Measurements from ENCODE around the gene KRTAP10-3. TPM values are rescaled to one million over a fixed set of nuclear protein-coding genes. Genes with fewer than 3 reads are reported as not detected.
"Not testable (repeated sequence)": the region's sequence is repeated elsewhere in the genome, so short reads cannot be mapped to it uniquely, and the experiment has no call there.

Gene KRTAP10-3, protein sequence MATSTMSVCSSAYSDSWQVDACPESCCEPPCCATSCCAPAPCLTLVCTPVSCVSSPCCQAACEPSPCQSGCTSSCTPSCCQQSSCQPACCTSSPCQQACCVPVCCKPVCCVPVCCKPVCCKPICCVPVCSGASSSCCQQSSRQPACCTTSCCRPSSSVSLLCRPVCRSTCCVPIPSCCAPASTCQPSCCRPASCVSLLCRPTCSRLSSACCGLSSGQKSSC
- not detected in 2 replicates for total RNA-seq

DNA sequence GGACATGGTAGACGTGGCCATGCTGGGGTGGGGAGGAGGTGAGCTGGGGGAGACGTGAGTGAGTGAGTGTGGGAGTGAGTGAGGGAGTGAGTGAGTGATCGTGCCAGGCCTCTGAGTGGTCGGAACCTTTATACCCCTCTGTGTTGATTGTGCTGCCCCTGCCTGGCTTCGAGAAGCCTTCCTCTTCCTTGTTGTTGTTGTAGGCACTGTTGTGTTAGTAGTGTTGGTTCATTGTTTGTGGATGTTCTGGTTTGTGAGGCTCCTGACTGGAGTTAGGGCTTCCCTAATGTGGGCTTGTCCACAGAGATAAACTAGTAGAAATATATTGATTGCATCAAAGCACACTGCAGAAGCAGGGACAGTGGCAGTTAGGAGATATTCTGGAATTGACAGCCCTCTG lies at the start of gene KRTAP10-3:
Gene KRTAP10-3, minus strand, starts transcription at position 101 of the 400 bp plus-strand sequence. Its CDS starts 80 bp downstream, at position 21.
- no peak for DNase-seq (ENCODE audit: low read depth in 2 of 2)

DNA sequence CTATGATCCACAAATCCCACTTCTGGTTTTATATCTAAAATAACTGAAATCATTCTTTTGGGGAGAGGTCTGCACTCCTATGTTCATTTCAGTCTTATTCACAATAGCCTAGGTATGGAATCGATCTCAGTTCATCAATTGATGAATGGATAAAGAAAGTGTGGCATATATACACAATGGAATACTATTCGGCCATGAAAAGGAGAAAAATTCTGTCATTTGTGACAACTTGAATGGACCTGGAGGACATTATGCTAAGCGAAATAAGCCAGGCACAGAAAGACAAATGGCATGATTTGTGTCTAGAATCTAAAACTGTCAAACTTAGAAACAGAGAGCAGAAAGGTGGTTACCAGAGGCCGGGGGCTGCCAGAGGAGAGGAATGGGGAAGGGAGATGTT lies 47.9 kb upstream of the KRTAP10-3 start:
- DNase-seq (ENCODE audit: low read depth in 2 of 2): no peak

DNA sequence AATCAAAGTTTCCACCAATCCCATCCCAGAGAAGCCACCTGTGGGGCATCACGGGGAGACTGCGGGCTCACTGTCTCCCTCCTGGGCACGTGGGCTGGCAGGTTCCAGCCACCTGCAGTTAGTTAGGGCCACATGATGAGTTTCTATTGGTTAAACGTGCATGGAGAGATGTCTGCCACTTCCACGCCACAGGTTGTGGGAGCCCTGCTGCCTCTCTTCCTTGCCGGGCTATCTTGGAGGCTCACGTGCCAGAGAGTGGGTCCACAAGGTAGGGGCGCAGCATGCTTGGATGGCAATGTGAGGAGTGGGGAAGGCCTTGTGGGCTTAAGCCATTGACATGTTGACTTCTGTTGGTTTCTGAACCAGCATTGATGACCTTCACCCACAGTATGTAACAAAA lies 45.3 kb upstream of the KRTAP10-3 start:
- DNase-seq (ENCODE audit: low read depth in 2 of 2): no peak

DNA sequence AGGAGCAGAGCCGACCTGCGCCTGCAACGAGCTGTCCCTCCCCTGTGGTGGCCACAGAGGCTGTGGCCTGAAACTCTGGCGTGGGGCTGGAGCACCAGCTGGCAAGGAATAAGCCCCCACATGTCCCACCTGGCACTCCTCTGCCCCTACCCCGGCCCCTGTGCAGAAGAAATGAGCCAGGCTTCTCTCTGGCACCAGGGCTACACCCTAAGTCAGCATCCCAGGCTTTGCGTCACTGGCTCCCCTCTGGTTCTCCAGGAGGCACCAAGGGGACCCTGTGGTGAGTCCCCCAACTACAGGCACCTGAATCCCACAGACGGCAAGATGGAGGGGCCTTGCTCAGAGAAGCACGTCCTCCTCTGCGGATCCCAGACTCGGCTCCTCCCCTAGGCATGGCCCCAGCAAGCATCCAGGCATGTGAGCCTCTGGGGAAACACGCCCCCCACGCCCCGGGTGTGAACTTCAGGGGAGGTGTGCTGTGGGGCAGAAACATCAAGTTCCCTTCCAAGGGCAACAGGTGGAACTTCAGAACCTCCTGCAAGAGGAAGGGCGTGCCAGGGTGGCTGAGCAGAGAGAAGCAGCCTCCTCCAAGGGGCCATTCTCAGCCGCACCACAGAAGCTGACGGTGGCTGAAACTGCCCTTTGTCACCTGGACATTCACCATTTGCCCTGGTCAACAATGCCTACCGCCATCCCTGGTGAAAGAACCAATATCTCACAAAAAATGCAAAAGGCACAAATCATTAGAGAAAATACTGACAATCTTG lies 44.7 kb upstream of the KRTAP10-3 start:
- DNase-seq (ENCODE audit: low read depth in 2 of 2): no peak

DNA sequence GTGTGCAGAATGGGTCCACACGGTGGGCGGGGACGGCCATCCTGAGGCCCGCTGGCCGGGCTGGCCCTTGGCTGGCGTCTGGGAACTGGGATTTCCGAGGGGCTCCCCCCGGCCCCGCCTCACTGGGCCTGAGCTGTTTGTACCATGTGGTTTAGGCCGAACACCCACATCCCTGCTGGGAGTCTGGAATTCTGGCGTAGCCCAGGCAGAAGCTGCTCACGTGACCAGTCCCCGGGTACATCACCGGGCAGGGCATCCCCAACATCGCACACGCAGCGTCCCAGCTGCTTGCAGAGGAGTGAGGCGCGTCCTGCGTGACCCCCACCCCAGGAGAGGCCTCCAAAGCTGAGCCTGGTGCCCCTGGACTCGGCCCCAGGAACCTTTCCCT lies 43.9 kb upstream of the KRTAP10-3 start:
- DNase-seq (ENCODE audit: low read depth in 2 of 2): no peak

DNA sequence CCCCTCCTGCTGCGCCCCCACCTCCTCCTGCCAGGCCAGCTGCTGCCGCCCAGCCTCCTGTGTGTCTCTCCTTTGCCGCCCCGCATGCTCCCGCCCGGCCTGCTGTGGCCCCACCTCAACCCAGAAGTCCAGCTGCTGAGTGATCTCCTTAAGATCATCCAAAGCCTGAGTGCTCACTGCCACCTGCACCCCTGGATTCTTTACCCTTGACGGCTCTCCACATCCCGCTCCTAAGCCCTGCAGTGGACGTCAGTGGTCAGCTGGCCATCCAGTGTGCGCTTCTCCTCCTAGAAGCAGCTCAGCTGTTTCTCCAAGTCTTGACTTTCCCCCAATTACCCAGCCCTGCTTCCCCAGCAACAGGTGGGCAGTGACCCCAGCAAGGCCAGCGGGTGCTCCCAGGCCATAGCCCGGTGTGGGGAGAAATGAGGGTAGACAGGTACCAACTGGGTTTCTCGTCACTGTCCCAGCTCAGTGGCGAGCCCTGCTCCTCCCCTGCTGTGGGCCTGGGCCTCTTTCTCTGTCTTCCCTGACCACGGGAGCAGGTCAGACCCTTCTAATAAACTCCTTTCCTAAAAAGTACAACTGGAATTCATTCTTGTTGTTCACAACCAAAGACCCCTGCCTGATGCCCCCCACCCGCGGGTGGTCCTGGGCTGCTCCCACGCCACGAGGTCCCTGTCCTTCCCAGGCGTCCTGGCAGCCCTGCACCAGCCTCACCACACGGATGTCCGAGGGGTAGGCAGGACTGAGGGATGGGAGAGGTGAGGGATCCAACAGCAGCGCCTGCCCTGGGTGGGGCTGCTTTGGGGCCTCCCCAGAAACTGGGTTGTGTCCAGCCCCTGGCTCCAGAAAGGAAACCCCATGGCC lies 43.2 kb upstream of the KRTAP10-3 start:
- no peak for DNase-seq (ENCODE audit: low read depth in 2 of 2)

DNA sequence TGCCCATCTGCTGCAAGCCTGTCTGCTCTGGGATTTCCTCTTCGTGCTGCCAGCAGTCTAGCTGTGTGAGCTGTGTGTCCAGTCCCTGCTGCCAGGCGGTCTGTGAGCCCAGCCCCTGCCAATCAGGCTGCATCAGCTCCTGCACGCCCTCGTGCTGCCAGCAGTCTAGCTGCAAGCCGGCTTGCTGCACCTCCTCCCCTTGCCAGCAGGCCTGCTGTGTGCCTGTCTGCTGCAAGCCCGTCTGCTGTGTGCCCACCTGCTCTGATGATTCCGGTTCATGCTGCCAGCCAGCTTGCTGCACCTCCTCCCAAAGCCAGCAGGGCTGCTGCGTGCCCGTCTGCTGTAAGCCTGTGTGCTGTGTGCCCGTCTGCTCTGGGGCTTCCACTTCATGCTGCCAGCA lies 42.5 kb upstream of the KRTAP10-3 start:
- not testable (repeated sequence) for DNase-seq (ENCODE audit: low read depth in 2 of 2)

DNA sequence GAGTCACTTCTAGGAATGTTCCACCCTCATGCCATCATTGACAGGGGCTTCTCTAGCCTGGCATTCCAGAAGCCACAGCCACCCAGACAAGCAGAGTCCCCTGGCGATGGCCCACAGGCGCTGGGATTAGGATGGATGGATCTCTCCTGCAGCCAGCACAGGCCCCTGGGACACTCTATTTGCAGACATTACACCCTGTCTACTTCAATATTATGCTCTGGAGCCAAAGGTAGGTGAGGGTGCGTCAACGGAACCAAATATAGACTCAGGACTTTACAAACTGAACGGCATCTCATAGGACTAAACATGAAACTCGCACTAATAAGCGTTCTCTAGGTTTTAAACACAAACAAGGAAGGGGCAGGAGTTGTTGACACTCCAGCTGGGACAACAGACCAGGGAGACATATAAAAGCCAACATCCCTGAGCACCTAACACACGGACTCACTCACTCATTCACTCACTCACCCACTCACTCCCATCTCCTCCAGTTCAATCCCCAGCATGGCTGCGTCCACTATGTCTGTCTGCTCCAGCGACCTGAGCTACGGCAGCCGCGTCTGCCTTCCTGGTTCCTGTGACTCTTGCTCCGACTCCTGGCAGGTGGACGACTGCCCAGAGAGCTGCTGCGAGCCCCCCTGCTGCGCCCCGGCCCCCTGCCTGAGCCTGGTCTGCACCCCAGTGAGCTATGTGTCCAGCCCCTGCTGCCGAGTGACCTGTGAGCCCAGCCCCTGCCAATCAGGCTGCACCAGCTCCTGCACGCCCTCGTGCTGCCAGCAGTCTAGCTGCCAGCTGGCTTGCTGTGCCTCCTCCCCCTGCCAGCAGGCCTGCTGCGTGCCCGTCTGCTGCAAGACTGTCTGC lies 41.8 kb upstream of the KRTAP10-3 start, which contains the start of gene KRTAP10-7:
Gene KRTAP10-7, plus strand, starts transcription at position 480 of the 861 bp plus-strand sequence. Its CDS starts 25 bp downstream, at position 505.
- DNase-seq (ENCODE audit: low read depth in 2 of 2): not testable (repeated sequence)

DNA sequence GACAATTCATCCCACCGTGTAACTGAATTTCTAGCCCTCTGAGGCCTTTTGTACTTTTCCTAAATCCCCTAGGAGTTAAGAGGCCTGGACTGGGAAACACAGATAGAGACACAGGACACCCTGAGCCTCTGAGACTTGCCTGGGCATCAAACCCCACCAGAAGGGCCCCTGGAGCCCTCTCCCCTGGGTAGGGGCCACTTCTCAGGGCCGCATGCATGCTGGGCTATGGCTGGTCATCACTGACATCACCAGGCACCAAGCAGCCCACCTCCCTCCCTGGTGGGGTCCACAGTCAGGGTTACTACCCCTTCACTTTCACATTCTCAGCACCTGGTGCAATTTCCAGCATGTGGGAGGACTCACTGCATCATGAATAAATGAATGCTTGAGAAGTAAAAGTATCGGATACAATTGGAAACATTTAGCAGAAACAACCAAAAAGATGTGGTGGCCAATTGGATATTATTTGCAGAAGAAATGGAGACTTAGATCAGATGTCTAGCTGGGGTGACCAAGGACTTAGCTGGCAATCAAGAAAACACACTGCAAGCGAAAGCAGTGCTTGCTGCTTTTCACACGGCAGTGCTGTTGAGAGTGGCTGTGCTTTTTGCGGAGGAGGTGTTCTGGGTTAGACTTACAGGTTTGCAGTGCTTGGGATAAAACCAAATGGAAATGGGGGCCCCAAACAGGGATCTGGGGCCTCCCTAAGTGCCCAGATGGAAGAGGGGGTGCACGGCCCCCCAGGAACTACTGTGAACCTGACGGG lies 40.9 kb upstream of the KRTAP10-3 start:
- no peak for DNase-seq (ENCODE audit: low read depth in 2 of 2)

DNA sequence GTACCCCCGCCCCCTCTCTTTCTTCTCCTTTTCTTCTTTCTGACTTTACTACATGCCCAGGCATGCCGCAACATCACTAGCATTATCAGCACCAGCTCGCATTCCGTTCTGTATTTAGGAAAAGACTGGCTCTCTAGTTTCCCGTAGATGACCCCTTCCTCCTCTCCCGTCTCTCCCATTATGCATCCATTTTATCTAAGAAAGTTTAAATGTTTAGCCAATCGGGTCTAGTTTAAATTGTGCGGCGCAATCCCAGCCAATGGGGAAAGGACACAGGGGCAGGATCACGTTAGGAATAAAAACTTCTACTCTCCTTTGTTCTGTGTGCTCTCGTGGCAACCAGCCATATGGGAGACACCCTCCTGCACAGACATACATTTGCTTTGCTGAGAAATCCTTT lies 39.5 kb upstream of the KRTAP10-3 start:
- no peak for DNase-seq (ENCODE audit: low read depth in 2 of 2)

DNA sequence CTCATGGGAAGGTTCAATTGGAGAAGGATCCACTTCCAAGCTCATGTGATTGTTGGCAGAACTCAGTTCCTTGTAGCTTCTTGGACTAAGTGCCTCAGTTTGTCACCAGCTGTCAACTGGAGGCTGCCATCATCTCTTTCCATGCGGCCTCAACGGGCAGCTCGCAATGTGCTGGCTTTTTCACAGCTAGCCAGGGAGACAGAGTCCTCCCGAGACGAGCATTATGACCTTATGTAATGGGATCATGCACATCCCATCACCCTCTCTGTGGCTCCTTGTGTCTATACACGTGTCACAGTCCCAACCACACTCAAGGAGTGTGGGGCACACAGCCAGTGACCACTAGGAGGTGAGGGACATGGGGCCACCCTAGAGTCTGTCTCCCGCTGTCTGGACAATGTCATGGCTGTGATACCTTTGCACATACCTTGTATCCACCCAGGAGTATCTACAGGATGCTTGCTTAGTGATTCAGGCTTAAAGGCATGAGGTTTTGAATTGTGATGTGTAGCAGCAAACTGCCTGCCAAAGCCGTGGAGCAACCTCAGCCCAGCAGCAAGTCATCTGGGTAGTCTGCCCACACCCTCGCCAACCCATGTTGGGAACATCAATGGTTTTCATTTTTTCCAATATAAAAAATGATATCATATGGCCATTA lies 37.6 kb upstream of the KRTAP10-3 start:
- DNase-seq (ENCODE audit: low read depth in 2 of 2): no peak

DNA sequence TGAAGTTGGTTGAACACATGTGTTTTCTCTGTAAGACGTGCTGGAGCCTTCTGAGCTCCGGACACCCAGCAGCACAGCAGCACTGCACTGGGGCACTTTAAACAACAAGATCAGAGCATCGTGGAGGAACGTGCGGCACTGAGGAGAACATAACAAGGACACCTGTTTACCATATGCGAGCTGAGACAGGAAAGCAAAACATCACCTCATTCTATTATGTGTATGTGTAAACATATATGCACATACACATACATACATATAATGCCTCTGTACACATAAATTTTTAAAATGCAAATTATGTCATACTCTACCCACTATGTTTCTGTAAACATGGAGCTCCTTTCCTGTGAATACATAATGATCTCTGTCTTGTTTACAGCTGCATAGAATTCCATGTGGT lies 36.9 kb upstream of the KRTAP10-3 start:
- DNase-seq (ENCODE audit: low read depth in 2 of 2): no peak

DNA sequence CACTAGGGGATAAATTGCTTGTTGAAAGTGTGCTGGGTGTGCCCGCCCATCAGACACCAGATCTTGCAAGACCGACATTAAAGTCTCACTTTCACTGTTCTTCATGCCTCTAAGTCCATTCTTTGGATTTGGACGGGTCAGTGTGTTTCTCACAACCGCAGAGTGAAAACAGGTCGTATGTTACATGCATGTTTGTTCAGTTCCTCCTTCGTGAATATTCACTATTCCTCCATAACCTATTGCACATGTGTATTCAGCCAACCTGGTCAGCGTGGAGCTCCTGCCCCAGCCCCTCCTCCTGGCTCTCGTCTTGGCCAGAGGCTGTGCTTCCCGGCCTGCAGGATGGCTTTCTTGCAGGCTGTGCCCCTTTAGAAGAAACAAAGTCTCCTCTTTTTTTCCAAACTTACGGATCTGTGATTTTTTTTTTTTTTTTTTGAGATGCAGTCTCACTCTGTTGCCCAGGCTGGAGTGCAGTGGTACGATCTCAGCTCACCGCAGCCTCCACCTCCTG lies 35.9 kb upstream of the KRTAP10-3 start:
- no peak for DNase-seq (ENCODE audit: low read depth in 2 of 2)

DNA sequence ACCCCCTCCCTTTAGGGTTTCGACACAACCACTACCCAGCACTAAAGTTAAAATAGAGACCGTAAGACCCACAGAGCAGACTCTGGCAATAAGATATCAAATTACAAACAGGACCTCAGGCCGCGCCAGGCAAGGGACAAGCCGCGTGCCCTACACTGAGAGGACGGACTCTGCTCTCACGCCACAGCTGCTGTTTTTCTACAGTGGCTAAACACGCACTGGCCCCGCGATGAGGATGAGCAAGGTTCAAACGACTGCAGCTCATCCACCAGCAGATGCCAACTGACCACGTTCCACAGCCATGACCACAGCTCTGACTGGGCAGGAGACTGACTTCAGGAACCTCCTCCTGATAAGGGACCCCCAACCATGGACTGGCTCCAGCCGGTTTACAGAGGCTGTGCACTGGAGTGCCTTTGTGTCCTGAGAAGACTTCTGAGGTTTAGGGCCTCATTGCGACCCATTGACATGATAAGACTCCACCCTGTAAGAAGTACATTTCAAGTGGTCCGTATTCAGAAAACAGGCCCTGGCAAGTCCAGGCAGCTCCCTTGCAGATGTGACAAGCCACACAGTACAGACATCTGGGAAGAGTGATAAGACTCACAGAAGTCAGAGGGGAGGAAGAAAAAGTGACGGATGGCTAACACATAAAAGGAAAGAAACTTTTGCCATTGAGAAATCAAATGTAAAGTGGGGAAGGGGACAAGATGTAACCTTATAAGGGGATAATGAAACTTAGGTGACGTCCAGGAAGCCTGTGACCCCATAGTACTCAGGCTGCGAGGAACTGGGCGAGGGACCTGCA lies 35.2 kb upstream of the KRTAP10-3 start:
- no peak for DNase-seq (ENCODE audit: low read depth in 2 of 2)

DNA sequence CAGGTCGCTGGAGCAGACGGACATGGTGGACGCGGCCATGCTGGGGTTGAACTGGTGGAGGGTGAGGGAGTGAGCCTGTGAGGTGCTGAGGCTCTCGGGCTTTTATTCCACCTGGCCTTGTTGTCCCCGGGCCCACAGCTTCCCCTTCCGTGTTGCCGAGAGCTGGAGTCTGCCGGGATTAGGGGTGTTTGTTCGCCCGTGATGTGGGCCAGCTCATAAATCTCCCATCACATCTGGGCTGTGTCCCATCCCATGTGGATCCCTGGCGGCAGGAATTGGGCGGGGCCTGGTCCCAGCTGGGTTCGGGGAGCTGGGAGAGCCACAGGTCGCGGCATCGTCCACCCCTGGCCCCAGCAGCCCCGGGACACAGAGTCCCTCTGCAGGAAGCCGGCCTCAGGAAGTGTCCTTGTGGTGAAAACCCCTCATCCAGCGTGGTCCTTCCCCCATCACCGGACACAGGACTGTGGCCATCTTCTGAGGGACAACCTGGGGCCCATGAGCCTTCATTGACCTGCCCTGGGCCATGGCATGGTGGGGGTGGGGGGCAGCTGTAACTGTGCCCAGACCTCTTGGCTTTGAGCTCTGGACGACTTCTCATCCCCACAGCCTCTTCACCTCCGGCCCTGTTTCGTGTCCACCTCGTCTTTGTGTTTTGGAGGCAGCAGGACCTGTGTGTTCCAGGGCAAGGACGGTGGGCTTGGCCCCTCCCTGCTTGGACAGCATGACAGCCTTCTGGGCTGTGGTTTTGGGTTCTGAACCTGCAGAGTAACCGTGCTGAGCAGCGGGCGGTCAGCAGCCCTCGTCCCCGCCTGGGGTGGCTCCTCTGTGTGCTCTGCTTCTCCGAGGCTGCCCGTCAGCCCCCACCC lies 34.1 kb upstream of the KRTAP10-3 start, which contains the start of gene KRTAP10-6:
Gene KRTAP10-6, minus strand, starts transcription at position 60 of the 866 bp plus-strand sequence. Its CDS starts 21 bp downstream, at position 39.
- DNase-seq (ENCODE audit: low read depth in 2 of 2): no peak

DNA sequence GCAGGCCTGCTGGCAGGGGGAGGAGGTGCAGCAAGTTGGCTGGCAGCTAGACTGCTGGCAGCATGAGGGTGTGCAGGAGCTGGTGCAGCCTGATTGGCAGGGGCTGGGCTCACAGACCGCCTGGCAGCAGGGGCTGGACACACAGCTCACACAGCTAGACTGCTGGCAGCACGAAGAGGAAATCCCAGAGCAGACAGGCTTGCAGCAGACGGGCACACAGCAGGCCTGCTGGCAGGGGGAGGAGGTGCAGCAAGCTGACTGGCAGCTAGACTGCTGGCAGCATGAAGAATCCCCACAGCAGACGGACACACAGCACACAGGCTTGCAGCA lies 33.2 kb upstream of the KRTAP10-3 start:
- DNase-seq (ENCODE audit: low read depth in 2 of 2): not testable (repeated sequence)

DNA sequence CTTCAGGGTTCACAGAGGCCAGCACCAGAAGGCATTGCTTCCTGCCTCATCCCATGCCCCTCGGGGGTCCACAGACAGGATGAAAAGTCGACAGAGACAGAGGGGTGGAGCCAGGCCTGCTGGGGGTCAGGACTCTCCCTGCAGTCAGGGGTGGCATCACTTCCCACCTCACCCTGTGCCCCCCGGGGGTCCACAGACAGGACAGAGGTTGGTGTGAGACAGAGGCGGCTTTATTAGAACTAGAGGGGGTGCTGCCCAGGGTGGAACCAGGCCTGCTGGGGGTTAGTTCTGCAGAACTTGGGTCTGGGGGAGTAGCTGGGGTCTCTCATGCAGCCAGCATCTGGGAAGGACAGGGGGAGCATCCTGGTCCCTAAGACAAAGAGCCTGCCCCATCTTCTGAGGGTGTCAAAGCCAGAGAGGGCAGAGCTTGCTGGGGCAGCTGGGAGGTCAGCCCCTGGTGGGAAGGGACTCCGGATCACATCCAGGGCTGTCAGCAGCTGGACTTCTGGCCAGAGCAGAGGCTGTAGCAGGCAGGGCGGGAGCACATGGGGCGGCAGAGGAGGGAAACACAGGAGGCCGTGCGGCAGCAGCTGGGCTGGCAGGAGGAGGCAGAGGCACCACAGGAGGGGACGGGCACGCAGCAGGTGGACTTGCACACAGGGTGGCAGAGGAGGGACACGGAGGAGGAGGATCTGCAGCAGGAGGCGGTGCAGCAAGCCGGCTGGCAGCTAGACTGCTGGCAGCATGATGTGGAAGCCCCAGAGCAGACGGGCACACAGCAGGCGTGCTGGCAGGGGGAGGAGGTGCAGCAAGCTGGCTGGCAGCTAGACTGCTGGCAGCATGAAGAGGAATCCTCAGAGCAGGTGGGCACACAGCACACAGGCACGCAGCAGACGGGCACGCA lies 32.6 kb upstream of the KRTAP10-3 start:
- DNase-seq (ENCODE audit: low read depth in 2 of 2): not testable (repeated sequence)
